SK-MEL-5 (cell line): ENCODE measurements around the gene PLXNA3. TPM values are rescaled to one million over a fixed set of nuclear protein-coding genes. Genes with fewer than 3 reads are reported as not detected.

Experiments
- DNase-seq: peaks from one replicate; pipeline ENCODE4 v3.0.0-alpha.2; 2016; ENCODE audit warnings: low read depth, low spot score
- in situ Hi-C: cut with HindIII; loops from 2 replicates; pipeline ENCODE4 v1.10.0; 2016; ENCODE audit warnings: low sequenced_read_pairs, high pct_unique_total_duplicates, low pct_unique_long_range_greater_than_20kb
- polyA plus RNA-seq, 2 experiments: library from polyadenylated mRNA; depleted of rRNA; stranded (reverse); fragments of >200 nt; gene quantifications; 2 replicates each; pipeline ENCODE4 v1.2.3, GENCODE V29; 2015
- total RNA-seq: library from RNA; depleted of rRNA; stranded (reverse); fragments of >200 nt; shearing (Covaris generic); gene quantifications from 2 replicates; pipeline ENCODE4 v1.2.3, GENCODE V29; 2014; rRNA removed

Gene PLXNA3
- total RNA-seq: not detected in 2 replicates
- 0.01 TPM in 1 of 2 replicates, not detected in the other for polyA plus RNA-seq (2015; cell fraction: cytosol; rRNA removed)
- 0.11 and 0.31 TPM in 2 replicates for polyA plus RNA-seq (2015; cell fraction: nucleus; rRNA removed)

GRCh38 chrX:154458116-154458953 lies at the start of gene PLXNA3:
PLXNA3 (plus strand) TSS chrX:154458281; CDS start chrX:154460184, 1,903 bp downstream.
- no peak for DNase-seq
- in situ Hi-C loops: no loop called here

GRCh38 chrX:154408659-154409221 lies 49.3 kb upstream of the PLXNA3 start:
- in situ Hi-C loops: no loop called here
- no peak for DNase-seq

GRCh38 chrX:154409222-154409871 lies 48.7 kb upstream of the PLXNA3 start, which contains the start of gene DNASE1L1:
DNASE1L1 (minus strand) TSS chrX:154409254; CDS start chrX:154405568, 3,686 bp downstream.
- in situ Hi-C loops: no loop called here
- DNase-seq: peak; percentile 82

- in situ Hi-C loops: no loop called here
- DNase-seq: peak; percentile 63
These were observed 46.1 kb upstream of the PLXNA3 start for GRCh38 chrX:154411981-154412340.

GRCh38 chrX:154412468-154412867 lies 45.6 kb upstream of the PLXNA3 start:
- in situ Hi-C loops: no loop called here
- no peak for DNase-seq

GRCh38 chrX:154413142-154413541 lies 44.9 kb upstream of the PLXNA3 start:
- in situ Hi-C loops: no loop called here
- no peak for DNase-seq

- DNase-seq: no peak
- in situ Hi-C loops: no loop called here
These were observed 40.9 kb upstream of the PLXNA3 start for GRCh38 chrX:154417157-154417556.

- in situ Hi-C loops: no loop called here
- DNase-seq: no peak
These were observed 38.9 kb upstream of the PLXNA3 start for GRCh38 chrX:154419189-154419588.

- in situ Hi-C loops: no loop called here
- no peak for DNase-seq
These were observed 38.2 kb upstream of the PLXNA3 start for GRCh38 chrX:154419688-154420401.

GRCh38 chrX:154420402-154420756 lies 37.7 kb upstream of the PLXNA3 start:
- in situ Hi-C loops: no loop called here
- DNase-seq: no peak

GRCh38 chrX:154426916-154427770 lies 30.9 kb upstream of the PLXNA3 start:
- in situ Hi-C loops: no loop called here

GRCh38 chrX:154428176-154429171 lies 29.6 kb upstream of the PLXNA3 start, which contains the start of gene ATP6AP1:
ATP6AP1 (plus strand) TSS chrX:154428677; CDS start chrX:154428693, 16 bp downstream.
- DNase-seq: peak; percentile 92
- in situ Hi-C loops: no loop called here

More at GRCh38 chrX:154426916-154427770, 30.9 kb upstream of the PLXNA3 start:
- no peak for DNase-seq

GRCh38 chrX:154429711-154430110 lies 28.4 kb upstream of the PLXNA3 start:
- in situ Hi-C loops: no loop called here
- no peak for DNase-seq

- in situ Hi-C loops: no loop called here
These were observed 27.6 kb upstream of the PLXNA3 start for GRCh38 chrX:154430479-154430878.

GRCh38 chrX:154430916-154431315 lies 27.2 kb upstream of the PLXNA3 start:
- in situ Hi-C loops: no loop called here
- no peak for DNase-seq

More at GRCh38 chrX:154430479-154430878, 27.6 kb upstream of the PLXNA3 start:
- no peak for DNase-seq

GRCh38 chrX:154431341-154431740 lies 26.7 kb upstream of the PLXNA3 start:
- DNase-seq: no peak
- in situ Hi-C loops: no loop called here
